ENCODE data around the gene SLC2A4.
"Not testable (repeated sequence)": the region's sequence is repeated elsewhere in the genome, so short reads cannot be mapped to it uniquely, and the experiment has no call there.

The SLC2A4 gene

DNA sequence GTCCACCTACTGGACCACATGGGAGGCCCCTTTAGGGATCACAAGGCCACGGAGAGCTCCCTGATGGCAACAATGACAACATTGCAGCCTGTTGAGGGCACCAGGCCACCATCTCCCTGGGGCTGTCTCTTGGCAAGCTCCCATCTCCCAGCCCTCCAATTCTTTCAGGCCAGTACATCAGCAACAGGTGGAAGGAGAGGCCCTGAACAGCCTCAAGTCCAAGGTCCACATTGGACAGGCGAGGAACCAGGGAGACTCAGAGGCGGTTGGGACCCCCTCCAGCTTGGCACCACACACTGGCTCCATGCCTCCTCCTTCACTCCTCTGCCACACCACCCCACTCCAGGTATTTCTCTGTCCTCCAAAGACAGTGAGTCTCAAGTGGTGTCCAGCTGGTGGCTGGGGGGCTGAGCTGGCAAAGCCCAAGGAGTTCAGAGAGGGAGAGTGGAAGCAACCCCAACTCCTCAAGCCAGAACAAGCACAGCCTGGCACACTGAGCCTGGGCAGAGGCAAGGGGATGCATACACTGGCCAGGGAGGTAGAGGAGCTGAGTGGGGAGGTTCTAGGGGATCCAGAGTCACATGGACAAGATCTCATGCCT is 53.5 kb downstream of the SLC2A4 start:
- TF ChIP-seq, protein P1, sequence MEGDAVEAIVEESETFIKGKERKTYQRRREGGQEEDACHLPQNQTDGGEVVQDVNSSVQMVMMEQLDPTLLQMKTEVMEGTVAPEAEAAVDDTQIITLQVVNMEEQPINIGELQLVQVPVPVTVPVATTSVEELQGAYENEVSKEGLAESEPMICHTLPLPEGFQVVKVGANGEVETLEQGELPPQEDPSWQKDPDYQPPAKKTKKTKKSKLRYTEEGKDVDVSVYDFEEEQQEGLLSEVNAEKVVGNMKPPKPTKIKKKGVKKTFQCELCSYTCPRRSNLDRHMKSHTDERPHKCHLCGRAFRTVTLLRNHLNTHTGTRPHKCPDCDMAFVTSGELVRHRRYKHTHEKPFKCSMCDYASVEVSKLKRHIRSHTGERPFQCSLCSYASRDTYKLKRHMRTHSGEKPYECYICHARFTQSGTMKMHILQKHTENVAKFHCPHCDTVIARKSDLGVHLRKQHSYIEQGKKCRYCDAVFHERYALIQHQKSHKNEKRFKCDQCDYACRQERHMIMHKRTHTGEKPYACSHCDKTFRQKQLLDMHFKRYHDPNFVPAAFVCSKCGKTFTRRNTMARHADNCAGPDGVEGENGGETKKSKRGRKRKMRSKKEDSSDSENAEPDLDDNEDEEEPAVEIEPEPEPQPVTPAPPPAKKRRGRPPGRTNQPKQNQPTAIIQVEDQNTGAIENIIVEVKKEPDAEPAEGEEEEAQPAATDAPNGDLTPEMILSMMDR (conservative IDR thresholded peaks at IDR 0.05; ENCODE audit: low read depth, low read length): no peak
- H3K4me3 ChIP-seq (ENCODE audit: low read length): no peak overlapping the region
- no peak for DNase-seq (ENCODE audit: low read depth)

DNA sequence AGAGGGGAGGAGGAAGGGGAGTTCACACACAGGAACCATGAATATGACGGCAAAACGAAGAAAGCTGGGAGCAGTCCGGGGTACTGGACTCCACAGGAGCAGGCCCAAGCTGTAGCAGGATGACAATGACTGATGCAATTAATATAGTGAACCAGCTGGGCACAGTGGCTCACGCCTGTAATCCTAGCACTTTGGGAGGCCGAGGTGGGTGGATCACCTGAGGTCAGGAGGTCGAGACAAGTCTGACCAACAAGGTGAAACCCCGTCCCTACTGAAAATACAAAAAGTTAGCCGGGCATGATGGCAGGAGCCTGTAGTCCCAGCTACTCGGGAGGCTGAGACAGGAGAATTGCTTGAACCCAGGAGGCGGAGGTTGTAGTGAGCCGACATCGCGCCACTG is 54.2 kb downstream of the SLC2A4 start:
- DNase-seq (ENCODE audit: low read depth); H3K4me3 ChIP-seq (ENCODE audit: low read length): not testable (repeated sequence)

DNA sequence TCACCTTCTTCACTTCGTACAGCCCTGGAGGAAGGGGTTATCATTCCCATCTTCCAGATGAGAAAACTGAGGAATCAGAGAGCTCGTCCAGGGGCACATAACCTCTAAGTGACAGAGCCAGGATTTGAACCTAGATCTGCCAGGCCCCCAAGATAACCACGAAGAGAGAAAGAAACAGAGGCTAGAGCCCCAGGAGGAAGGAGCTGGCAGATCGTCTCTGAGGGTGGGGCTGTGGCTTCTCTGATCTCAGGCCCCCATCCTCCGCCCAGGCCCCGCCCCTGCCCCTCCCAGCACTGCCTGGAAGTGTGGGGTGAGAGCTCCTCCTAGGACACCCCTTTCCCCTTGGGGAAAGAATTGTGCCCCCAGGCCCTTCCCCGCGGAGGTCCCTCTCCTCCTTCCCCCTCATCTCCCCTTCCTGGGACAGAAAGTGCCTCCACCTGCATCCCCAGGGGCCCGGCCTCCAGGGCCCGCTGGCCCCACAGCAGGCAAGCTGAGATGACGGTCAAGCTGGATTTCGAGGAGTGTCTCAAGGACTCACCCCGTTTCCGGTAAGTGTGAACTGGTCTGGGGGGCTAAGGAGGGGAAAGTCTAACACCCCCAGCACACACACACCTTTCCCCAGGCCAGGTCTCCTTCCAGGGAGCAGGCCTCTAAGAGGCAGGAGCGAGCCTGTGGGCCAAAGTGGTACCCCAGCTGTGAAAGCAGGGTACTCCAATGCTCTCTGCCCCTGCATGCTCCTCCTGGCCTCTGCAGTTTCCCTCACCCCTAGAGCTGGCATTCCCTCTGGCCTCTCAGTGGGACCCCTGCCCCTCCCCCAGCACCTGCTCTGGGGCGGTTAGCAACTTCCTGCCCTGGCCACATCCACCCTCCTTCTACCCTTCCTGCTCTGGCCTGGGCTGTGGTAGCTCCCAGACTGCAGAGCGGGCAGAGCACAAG is 55.0 kb downstream of the SLC2A4 start, which contains the start of gene ACAP1:
ACAP1 (plus strand) TSS at position 290 of the 936 bp plus-strand sequence; CDS start at position 496, 206 bp downstream.
- no peak for DNase-seq (ENCODE audit: low read depth)
- TF ChIP-seq, protein P1 (conservative IDR thresholded peaks at IDR 0.05; ENCODE audit: low read depth, low read length): no peak
- H3K4me3 ChIP-seq (ENCODE audit: low read length): no peak within 1 kb of the TSS

DNA sequence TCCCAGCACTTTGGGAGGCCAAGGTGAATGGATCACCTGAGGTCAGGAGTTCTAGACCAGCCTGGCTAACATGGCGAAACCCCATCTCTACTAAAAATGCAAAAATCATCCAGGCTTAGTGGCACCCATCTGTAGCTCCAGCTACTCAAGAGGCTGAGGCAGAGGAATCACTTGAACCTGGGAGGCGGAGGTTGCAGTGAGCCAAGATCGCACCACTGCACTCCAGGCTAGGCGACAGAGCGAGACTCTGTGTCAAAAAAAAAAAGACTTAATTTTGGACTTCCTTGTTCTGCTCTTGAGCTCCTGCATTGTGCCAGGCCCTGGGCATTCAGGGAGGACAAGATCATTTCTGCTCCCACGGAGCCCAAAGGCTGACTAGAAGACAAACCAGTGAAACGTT is 56.1 kb downstream of the SLC2A4 start:
- not testable (repeated sequence) for H3K4me3 ChIP-seq (ENCODE audit: low read length)

More for the DNA sequence above, 56.1 kb downstream of the SLC2A4 start:
- not testable (repeated sequence) for DNase-seq (ENCODE audit: low read depth)
